BLaER1 (cell line): ENCODE data around the gene RPTOR.

ENCODE experiments used
- H3K27ac ChIP-seq: shearing (Covaris generic); formaldehyde crosslinking; 2 replicates; pipeline ENCODE4 v1.8.1; 2022
- H3K27me3 ChIP-seq: shearing (Covaris generic); formaldehyde crosslinking; 2 replicates; pipeline ENCODE4 v1.8.1; 2022
- H3K36me3 ChIP-seq: shearing (Covaris generic); formaldehyde crosslinking; 2 replicates; pipeline ENCODE4 v1.8.1; 2022
- H3K4me1 ChIP-seq: shearing (Covaris generic); formaldehyde crosslinking; 2 replicates; pipeline ENCODE4 v1.8.1; 2022
- H3K4me2 ChIP-seq: shearing (Covaris generic); formaldehyde crosslinking; 2 replicates; pipeline ENCODE4 v1.8.1; 2022
- H3K4me3 ChIP-seq: shearing (Covaris generic); formaldehyde crosslinking; 2 replicates; pipeline ENCODE4 v1.8.1; 2022
- H3K9ac ChIP-seq: shearing (Covaris generic); formaldehyde crosslinking; 2 replicates; pipeline ENCODE4 v1.8.1; 2022
- H3K9me3 ChIP-seq: shearing (Covaris generic); formaldehyde crosslinking; 2 replicates; pipeline ENCODE4 v1.8.1; 2022
- H4K20me1 ChIP-seq: shearing (Covaris generic); formaldehyde crosslinking; 2 replicates; pipeline ENCODE4 v1.8.1; 2022
- Cebpa-rat ChIP-seq: shearing (Covaris generic); IDR thresholded peaks from 2 replicates; pipeline ENCODE4 v1.8.1; 2022

The RPTOR gene

GRCh38 chr17:80512233-80512632 lies 32.4 kb upstream of the RPTOR start:
- Histone ChIP-seq H3K4me1 (no peaks in the 10 kb centered on the region), H3K4me3 (no peak overlapping the region), H3K36me3 (no peaks in the 10 kb centered on the region), H4K20me1 (no peaks in the 10 kb centered on the region), H3K9me3 (no peaks in the 10 kb centered on the region), H3K27ac (no peak overlapping the region), H3K4me2 (no peak overlapping the region), H3K9ac (no peak overlapping the region), H3K27me3 (no peaks in the 10 kb centered on the region)
- TF ChIP-seq Cebpa-rat, result no peak

- H3K4me3 ChIP-seq, result no peak overlapping the region
- no peak for TF ChIP-seq Cebpa-rat
- no peaks in the 10 kb centered on the region for H4K20me1 ChIP-seq
- no peaks in the 10 kb centered on the region for H3K9me3 ChIP-seq
- H3K27me3 ChIP-seq, result no peaks in the 10 kb centered on the region
- no peak overlapping the region for H3K4me2 ChIP-seq
- H3K9ac ChIP-seq, result no peak overlapping the region
- no peaks in the 10 kb centered on the region for H3K4me1 ChIP-seq
- H3K27ac ChIP-seq, result no peak overlapping the region
- no peaks in the 10 kb centered on the region for H3K36me3 ChIP-seq
Measured at GRCh38 chr17:80513201-80513600, 31.4 kb upstream of the RPTOR start.

- H3K27ac ChIP-seq, result no peak overlapping the region
- no peaks in the 10 kb centered on the region for H4K20me1 ChIP-seq
- no peak overlapping the region for H3K4me2 ChIP-seq
- no peaks in the 10 kb centered on the region for H3K9me3 ChIP-seq
- no peak overlapping the region for H3K4me3 ChIP-seq
- no peak for TF ChIP-seq Cebpa-rat
- H3K36me3 ChIP-seq, result no peaks in the 10 kb centered on the region
- no peaks in the 10 kb centered on the region for H3K27me3 ChIP-seq
- H3K9ac ChIP-seq, result no peak overlapping the region
- H3K4me1 ChIP-seq, result no peaks in the 10 kb centered on the region
Measured at GRCh38 chr17:80513892-80514291, 30.7 kb upstream of the RPTOR start.

- Histone ChIP-seq H3K4me1 (no peaks in the 10 kb centered on the region), H3K27me3 (no peaks in the 10 kb centered on the region), H3K4me2 (no peak overlapping the region), H3K9ac (no peak overlapping the region), H3K9me3 (no peaks in the 10 kb centered on the region), H4K20me1 (no peaks in the 10 kb centered on the region), H3K36me3 (no peaks in the 10 kb centered on the region), H3K27ac (no peak overlapping the region), H3K4me3 (no peak overlapping the region)
- TF ChIP-seq Cebpa-rat, result no peak
Measured at GRCh38 chr17:80516171-80516932, 28.3 kb upstream of the RPTOR start.

- H3K4me3 ChIP-seq, result no peak overlapping the region
- no peak overlapping the region for H3K9ac ChIP-seq
- H3K27ac ChIP-seq, result no peak overlapping the region
- H3K36me3 ChIP-seq, result no peaks in the 10 kb centered on the region
- no peaks in the 10 kb centered on the region for H4K20me1 ChIP-seq
- no peaks in the 10 kb centered on the region for H3K4me1 ChIP-seq
- H3K27me3 ChIP-seq, result no peaks in the 10 kb centered on the region
- H3K4me2 ChIP-seq, result no peak overlapping the region
- no peak for TF ChIP-seq Cebpa-rat
- H3K9me3 ChIP-seq, result no peaks in the 10 kb centered on the region
Measured at GRCh38 chr17:80517641-80518040, 27.0 kb upstream of the RPTOR start.

- Histone ChIP-seq H3K27ac (no peak overlapping the region), H3K4me3 (no peak overlapping the region), H4K20me1 (no peaks in the 10 kb centered on the region)
Measured at GRCh38 chr17:80518392-80518791, 26.2 kb upstream of the RPTOR start.

GRCh38 chr17:80519091-80519781 lies 25.4 kb upstream of the RPTOR start:
- no peak overlapping the region for H3K27ac ChIP-seq
- no peak overlapping the region for H3K4me2 ChIP-seq
- H3K4me1 ChIP-seq, result no peaks in the 10 kb centered on the region
- TF ChIP-seq Cebpa-rat, result no peak
- H3K9me3 ChIP-seq, result no peaks in the 10 kb centered on the region
- H3K4me3 ChIP-seq, result no peak overlapping the region
- no peak overlapping the region for H3K9ac ChIP-seq
- H3K27me3 ChIP-seq, result no peaks in the 10 kb centered on the region
- no peaks in the 10 kb centered on the region for H4K20me1 ChIP-seq
- no peaks in the 10 kb centered on the region for H3K36me3 ChIP-seq

More at GRCh38 chr17:80518392-80518791, 26.2 kb upstream of the RPTOR start:
- Histone ChIP-seq H3K36me3 (no peaks in the 10 kb centered on the region), H3K27me3 (no peaks in the 10 kb centered on the region), H3K9ac (no peak overlapping the region), H3K9me3 (no peaks in the 10 kb centered on the region), H3K4me1 (no peaks in the 10 kb centered on the region), H3K4me2 (no peak overlapping the region)
- TF ChIP-seq Cebpa-rat, result no peak

GRCh38 chr17:80520810-80521455 lies 23.7 kb upstream of the RPTOR start:
- Histone ChIP-seq H3K36me3 (no peaks in the 10 kb centered on the region), H3K27ac (no peak overlapping the region), H3K9me3 (no peaks in the 10 kb centered on the region), H3K9ac (no peak overlapping the region), H3K27me3 (peaks cover 3% of the 10 kb centered on the region; the same call in 1 of the 2 replicates), H3K4me1 (no peaks in the 10 kb centered on the region), H3K4me3 (no peak overlapping the region), H3K4me2 (no peak overlapping the region), H4K20me1 (no peaks in the 10 kb centered on the region)
- no peak for TF ChIP-seq Cebpa-rat

GRCh38 chr17:80523054-80523744 lies 21.4 kb upstream of the RPTOR start:
- peaks cover 26% of the 10 kb centered on the region for H3K27me3 ChIP-seq
- TF ChIP-seq Cebpa-rat, result no peak

More at GRCh38 chr17:80523054-80523744, 21.4 kb upstream of the RPTOR start:
- no peaks in the 10 kb centered on the region for H4K20me1 ChIP-seq
- H3K4me2 ChIP-seq, result no peak overlapping the region
- H3K4me1 ChIP-seq, result no peaks in the 10 kb centered on the region
- H3K4me3 ChIP-seq, result no peak overlapping the region
- no peak overlapping the region for H3K9ac ChIP-seq
- H3K36me3 ChIP-seq, result no peaks in the 10 kb centered on the region
- no peaks in the 10 kb centered on the region for H3K9me3 ChIP-seq
- no peak overlapping the region for H3K27ac ChIP-seq
